Cardiac septum (tissue), 1 donor: ENCODE measurements around the gene ELMOD3. TPM values are rescaled to one million over a fixed set of nuclear protein-coding genes. Genes with fewer than 3 reads are reported as not detected.
A peak's percentile ranks its signal among the peaks of the same experiment; 100 is the strongest.
"Not testable (repeated sequence)": the region's sequence is repeated elsewhere in the genome, so short reads cannot be mapped to it uniquely, and the experiment has no call there.

Source experiments
- DNase-seq: peaks from one replicate; pipeline ENCODE4 v3.0.0-alpha.2; 2020; ENCODE audit warnings: low spot score
- intact Hi-C: fragments of 100-400 bp; cut with DNase I; formaldehyde crosslinking; loops from one replicate; pipeline ENCODE4 v1.14.0; 2022
- total RNA-seq: library from RNA; stranded (reverse); fragmentation: NEBNext Ultra II Directional; extraction: Animal tissue kit (Norgen Biotek cat#: 25700); gene quantifications from one replicate; pipeline ENCODE4 v1.2.1, GENCODE V29; 2021
- donor health status: DM: no; HTN: no; CAD: no.

ELMOD3 gene
- total RNA-seq, 1 donor from 2014 or later = 9.8 TPM

DNA sequence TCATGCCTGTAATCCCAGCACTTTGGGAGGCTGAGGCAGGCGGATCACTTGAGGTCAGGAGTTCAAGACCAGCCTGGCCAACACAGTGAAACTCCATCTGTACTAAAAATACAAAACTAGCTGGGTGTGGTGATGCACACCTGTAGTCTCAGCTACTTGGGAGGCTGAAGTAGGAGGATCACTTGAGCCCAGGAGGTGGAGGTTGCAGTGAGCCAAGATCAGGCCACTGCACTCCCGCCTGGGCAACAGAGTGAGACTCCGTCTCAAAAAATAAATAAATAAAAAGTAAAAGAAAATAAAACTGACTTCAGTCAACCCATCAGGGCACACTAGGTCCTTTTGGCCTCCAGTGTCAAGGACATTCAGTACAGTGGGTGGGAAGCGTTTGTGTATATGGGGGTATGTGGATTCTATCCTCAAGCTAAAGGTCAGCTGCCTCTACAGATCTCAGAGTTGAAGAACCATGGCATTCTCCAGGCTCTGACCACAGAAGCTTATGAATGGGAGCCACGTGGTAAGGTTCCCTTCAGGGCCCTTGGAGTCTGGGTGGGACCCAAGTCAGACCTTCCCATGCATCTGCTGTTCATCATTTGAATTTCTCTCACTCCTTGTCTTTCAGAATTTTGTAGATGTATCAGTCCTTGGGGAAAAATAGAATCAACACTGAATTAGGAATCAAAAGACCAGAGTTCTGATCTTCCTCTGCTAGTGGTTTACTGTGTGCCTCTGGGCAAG is 8.3 kb downstream of the ELMOD3 start:
- intact Hi-C loops = not testable (repeated sequence)

DNA sequence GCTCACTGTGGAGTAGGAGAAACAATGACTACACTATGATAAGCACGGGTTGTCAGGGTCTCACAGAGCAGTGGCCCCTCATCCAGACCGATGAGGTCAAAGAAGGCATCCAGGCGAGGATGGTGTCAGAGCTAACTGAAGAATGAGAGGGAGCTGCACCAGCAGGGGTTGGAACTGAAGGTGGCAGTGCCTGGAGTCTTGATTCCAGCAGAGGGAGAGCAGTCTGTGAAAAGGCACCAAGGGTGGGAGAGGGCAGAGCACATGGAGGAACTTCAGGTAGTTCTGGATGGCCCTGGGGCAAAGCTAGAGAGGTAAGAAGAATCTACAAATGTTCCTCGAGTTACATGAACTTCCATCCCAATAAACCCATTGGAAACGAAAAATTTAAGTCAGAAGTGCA is 12.6 kb downstream of the ELMOD3 start:
- no peak for DNase-seq
- intact Hi-C loops = no loop called here

More for the DNA sequence above, 8.3 kb downstream of the ELMOD3 start:
- DNase-seq = peak; percentile 26

DNA sequence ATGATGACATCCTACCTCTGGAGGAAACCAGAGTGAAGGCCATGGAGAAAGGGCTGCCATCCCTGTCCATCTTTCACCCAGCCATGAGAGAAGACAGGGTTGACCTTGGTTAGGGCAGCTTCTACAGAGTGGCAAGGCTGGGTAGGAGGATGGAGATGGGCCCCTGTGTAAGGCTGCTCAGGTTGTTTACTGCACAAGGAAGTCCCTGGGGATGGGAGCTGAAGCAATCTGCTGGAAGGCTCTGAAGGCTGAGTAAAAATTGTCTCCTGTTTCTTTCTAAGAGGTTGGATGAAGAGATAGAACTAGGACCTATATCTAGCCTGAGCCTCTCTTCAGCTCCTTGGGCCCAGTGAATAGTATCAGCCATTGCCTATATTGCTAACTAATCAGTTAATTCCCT is 14.4 kb downstream of the ELMOD3 start:
- no peak for DNase-seq
- intact Hi-C loops = no loop called here

DNA sequence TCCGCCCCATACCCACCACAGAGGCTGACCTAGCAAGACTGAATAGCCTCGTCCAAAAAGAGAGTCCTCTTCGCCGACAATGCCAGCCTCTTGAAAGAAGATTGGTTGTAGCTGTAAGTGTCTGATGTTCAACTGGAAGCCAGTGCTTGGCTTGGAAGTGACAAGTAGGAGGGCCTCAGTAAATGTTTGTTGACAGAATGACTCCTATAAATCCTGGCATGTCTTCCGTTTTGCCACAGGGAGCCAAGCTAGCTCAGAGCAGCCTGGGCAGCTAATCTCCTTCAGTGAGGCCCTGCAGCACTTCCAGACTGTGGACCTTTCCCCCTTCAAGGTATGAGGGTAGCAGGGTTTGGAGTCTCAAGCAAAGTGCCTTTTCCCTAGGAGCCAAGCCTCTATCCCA is 14.9 kb downstream of the ELMOD3 start:
- intact Hi-C loops = no loop called here
- DNase-seq = no peak

DNA sequence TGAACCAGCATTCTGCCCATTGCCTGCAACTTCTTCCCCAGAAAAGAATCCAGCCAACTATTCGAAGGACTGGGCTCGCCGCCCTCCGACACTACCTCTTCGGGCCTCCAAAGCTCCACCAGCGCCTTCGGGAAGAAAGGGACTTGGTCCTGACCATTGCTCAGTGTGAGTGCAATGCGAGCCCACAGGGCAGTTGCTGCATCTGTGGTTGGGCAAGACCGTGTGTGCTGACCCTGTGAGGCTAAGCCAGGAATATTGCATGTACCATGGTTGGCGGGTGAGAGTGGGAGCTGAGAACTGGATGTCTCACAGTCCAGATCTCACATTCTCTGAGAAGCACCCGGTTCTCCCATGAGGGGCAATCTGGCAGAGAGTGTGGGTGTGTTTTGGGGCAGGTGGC is 16.5 kb downstream of the ELMOD3 start:
- intact Hi-C loops = no loop called here
- DNase-seq = no peak

DNA sequence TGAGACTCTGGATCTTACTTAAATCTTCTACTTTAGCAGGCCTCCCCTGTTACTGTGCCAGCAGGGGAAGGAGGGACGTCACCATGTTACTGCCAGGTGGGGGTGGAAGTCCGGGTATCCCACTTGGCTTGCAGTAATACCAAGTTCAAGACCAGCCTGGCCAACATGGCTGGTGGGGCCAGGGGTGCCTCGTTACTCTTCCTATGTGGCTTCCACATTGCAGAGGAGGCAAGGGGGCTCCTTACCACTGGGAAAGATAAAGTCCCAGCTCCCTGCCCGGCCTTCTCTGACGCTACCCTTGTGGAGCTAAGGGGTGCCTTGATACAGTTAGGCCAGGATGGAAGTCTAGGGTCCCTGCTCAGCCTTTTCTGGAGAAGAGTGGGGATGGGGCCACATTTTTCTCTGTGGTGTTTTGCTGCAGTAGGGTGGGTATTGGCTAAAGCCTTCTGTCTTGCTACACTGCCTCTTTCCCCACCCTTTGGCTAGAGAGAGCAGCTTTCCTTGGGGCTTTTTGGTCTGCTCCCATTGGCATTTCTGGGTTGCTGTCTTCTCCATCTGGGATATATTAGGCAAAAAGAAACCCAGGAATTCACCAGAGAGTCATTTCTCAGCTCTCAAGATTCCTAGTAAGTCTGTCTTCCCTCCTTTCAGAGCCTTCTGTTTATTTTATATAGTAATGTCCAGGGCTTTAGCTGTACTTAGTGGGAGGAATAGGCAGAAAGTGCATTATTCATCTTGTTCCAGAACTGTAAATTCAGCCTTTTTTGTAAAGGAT is 21.9 kb downstream of the ELMOD3 start:
- no peak for DNase-seq
- intact Hi-C loops = no loop called here

DNA sequence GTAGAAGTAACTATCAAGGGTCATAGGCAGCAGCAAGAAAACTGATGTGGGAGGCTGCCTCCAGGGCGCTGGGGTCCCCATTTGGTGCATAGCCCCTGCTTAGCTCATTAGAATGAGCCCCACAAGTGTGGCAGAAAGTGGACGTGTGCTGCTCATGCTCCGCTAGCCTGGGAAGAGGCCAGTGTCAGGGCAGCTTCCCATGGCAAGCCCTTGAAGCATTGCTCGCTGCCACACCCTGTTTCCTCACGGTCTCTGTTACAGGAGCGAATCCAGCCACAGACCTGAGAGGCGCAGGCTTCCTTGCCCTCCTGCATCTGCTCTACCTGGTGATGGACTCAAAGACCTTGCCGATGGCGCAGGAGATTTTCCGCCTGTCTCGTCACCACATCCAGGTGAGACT is 22.5 kb downstream of the ELMOD3 start:
- intact Hi-C loops = no loop called here
- no peak for DNase-seq

DNA sequence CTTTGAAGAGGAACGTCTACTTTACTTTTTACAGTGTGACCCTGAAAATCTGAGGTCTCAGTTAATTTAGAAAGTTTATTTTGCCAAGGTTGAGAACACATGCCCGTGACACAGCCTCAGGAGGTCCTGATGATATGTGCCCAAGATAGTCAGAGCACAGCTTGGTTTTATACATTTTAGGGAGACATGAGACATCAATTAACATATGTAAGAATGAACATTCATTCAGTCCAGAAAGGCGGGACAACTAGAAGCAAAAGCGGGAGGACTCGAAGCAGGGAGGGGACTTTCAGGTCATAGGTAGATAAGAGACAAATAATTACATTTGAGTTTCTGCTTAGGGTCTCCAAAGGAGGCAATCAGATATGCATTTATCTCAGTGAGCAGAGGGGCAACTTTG is 23.7 kb downstream of the ELMOD3 start:
- DNase-seq = no peak
- intact Hi-C loops = no loop called here

DNA sequence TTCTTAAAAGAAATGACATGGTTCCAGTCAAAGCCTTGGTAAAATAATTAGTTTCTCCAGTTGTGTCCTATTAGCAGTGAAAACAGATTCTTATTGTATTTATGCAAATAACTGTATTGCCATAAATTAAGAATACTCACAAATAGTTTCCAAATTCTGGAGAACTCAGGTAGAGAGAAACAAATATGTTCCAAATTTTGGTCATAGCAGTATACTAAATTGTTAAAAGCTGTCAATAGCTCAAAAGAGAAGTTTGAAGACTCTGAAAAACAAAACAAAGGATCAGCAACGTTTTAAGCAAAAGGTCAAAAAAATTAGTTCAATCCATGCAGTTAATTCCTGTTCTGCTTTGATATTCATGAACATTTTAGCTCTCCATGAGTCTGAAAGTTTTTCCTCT is 25.5 kb downstream of the ELMOD3 start:
- intact Hi-C loops = no loop called here
- no peak for DNase-seq

DNA sequence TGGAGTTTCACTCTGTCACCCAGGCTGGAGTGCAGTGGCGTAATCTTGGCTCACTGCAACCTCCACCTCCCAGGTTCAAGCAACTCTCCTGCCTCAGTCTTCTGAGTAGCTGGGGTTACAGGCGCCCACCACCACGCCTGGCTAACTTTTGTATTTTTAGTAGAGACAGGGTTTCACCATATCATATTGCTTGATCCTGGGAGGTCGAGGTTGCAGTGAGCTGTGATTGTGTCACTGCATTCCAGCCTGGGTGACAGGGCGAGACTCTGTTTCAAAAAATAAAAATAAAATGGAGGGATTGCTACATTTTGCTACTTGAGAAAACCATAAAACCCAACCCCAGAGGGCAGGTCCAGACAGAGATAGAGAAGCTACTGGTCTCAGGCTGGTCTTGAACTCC is 28.6 kb downstream of the ELMOD3 start:
- intact Hi-C loops, DNase-seq: not testable (repeated sequence)

DNA sequence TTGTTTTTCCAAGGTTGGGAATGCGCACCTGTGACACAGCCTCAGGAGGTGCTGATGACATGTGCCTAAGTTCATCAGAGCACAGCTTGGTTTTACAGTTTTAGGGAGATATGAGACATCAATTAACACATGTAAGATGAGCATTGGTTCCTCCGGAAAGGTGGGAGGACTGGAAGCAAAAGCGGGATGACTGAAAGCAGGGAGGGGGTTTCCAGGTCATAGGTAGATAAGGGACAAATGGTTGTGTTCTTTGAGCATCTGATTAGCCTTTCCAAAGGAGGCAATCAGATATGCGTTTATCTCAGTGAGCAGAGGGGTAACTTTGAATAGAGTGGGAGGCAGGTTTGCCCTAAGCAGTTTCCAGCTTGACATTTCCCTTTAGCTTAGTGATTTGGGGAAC is 29.3 kb downstream of the ELMOD3 start:
- no peak for DNase-seq
- intact Hi-C loops = no loop called here

DNA sequence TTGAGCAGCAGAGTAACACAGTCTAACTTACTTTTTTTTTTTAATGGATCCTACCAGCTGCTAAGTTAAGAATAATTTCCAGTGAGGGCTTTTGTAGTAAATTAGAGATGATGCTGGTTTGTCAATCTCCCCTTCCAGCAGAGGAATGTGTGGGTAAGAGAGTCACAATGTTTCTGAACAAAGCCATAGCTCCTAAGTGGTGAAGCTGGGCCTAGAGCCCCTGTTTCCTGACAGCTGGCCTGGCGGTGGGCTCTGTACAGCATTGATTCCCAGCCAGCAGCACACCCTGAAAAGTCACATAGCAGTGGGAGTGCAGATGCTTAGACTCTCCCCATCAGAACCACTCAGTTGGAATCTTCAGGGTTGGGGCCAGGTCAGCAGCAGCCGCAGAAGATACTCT is 31.2 kb downstream of the ELMOD3 start:
- DNase-seq = no peak
- intact Hi-C loops = no loop called here

DNA sequence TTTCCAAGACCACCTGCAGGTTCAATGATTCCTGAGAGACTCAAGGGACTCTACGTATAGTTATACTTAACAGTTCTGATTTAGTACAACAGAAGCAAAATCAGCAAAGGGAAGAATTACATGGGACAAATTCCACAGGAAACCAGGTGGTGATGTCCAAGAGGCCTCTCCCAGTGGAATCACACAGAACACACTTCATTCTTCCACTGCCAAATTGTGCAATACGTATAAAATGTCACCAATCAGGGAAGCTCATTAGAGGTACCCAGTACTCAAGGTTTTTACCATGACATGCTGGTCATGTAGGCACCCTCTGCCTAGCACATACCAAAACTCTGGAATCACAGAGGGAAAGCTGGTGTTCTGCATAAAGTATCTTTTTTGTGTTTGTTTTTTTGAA is 33.2 kb downstream of the ELMOD3 start:
- intact Hi-C loops = no loop called here

DNA sequence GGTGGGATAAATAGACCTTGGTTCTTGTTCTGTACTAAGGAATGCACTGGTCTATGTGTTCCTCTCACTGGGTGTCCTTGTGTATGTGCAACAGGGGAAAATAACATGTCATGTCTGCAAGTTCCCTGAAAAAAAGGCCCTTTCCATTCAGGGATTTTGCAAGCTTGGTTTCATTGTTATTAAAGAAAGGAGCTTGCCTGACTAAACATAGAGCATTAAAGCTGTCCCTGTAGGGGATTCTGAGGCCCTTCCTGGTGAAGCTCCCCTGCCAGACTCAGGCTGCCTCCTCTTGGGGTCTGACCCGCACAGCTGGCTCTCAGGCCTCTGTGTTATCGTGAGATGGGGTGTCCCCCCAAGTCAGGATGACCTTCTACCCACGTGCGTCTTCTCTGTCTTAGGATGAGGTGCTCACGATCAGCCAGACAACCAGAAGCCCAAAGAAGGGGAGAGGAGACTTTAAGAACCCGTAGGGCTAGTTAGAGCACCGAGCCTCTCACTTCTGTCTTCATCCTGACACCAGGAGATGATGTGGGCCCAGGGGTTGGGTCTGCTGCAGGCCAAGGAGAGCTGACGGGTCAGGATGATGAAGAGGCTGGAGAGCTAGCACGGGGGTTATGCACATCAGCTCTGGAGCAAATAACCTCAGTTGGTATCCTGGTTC is 34.4 kb downstream of the ELMOD3 start:
- intact Hi-C loops = no loop called here

More for the DNA sequence above, 33.2 kb downstream of the ELMOD3 start:
- DNase-seq = no peak

DNA sequence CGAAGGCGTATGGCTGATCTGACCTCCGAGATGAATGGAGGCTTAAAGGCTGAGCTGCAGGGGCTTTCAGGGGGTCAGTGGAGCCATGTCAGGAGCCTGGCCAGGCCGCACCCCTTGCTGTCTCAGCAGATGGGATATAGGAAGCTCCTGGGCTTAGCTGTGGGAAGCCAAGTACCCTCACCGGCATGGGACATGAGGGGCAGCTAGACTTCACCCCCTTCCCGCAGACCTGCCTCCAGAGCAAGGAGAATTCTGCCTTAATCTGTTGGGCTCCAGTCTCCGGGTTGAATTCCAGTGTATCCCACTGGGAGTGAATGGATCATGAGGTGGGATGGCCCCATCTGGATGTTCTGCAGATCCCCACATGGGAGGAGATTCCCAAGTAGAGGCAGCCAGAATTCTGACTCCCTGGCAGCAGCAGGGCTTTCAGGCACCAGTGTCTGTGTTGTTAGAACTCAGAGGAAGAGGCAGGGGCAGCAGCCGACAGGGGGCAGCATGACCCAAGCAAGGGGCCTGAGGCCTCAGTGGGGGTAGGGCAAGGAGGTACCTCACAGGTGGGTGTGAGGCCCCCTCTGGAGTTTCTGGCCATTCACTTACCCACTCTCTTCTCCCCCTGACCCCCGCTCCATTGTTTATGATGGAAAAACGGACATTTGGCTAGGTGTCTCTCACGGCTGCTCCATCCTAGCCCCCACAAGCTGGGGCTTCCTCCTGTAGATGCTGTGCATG is 36.5 kb downstream of the ELMOD3 start:
- DNase-seq = no peak
- intact Hi-C loops = no loop called here

More for the DNA sequence above, 34.4 kb downstream of the ELMOD3 start:
- DNase-seq = no peak

DNA sequence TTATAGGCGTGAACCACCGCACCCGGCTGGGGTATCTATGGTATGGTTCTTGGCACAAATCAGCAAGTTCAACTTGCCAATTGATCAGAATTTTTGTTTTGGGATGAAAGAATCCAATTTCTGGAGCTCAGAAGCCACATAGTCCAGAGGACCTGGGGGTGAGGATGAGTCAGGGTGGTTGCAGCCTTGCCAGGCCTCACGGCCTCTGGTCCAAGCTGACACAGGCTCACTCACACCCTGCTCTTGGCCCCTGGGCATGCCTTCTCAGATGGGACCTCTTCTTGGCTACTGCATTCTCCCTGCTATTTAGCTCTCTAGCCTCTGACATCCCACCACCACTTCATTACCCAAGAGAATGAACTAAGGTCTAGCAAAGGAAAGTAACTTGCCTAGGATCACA is 39.3 kb downstream of the ELMOD3 start:
- intact Hi-C loops = no loop called here
- no peak for DNase-seq

DNA sequence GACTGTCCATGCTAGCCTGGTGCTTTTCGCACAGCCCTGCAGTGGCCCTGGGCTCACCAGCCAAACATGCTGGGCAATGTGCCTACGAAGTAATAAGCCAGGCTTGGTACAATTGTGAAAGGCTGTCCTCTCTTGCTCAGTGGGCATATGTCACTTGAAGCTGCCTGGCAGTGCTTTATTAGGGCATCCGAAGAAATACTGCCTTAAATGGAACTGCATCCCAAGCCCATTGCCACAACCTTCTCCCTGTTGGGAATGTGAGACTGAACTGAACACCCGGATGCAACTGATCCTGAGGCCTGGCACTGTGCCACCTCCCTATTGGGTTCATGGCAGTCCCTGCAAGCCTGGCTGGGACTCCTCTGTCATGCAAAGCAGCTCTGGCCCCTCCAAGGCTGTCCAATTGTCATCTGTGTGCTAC is 39.7 kb downstream of the ELMOD3 start:
- intact Hi-C loops = no loop called here
- no peak for DNase-seq

DNA sequence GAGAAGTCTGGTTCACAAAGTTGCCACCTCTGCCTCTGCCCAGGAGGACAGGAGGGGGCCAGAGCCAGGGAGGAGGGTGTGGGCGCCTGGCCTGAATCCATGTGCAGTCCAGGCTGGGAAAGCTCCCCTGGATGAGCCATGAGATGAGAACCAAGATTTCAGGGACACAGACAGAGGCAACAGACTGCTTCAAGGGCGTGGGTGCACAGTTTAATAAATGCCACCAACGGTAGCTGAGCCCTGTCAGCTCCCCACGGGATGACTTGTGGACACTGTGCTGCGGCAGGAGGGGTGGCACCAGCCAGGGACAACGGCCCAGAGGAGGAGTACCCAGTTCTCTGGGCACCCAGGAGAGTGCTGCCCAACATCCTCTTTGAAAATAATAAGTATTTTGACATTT is 40.4 kb downstream of the ELMOD3 start:
- no peak for DNase-seq
- intact Hi-C loops = no loop called here

DNA sequence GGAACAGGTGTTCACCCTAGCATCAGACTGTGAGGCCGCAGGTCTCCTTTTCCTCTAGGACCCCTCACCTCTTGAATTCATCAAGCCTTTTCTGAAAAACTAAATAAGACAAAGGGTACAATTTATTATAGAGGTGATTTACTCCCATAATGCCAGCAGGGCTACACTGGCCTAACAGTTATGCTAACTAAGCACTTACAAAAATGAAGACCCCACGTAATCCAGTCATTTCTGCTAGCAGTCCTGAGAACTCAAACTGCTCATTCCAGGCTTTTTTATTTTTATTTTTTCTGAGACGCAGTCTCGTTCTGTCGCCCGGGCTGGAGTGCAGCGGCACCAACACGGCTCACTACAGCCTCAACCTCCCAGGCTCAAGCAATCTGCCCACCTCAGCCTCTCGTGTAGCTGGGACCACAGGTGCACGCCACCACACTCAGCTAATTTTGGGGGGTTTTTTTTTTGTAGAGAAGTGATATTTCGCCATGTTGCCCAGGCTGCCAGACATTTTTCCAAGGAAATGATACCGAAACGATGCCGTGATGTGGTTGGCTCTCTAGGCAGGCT is 41.4 kb downstream of the ELMOD3 start:
- DNase-seq = no peak

More for the DNA sequence above, 41.4 kb downstream of the ELMOD3 start:
- intact Hi-C loops = no loop called here
